Stomach (tissue), 4 donors: ENCODE data around the gene PRDM16.

Experiments
- POLR2A ChIP-seq, 4 donors: fragments of 450-650 bp; IDR thresholded peaks; one replicate each; pipeline ENCODE4 v1.6.1; 2016; ENCODE audit warnings: antibody characterized with exemption in 4 of 4, control low read depth in 2 of 4, mild to moderate bottlenecking in 1 of 4, moderate library complexity in 1 of 4
- TF ChIP-seq, protein P1 (sequence below), 7 experiments: fragments of 450-650 bp in 4 of 7; fragments of 200-600 bp in 3 of 7; sonication (generic) in 3 of 7; IDR thresholded peaks; one replicate each; pipeline ENCODE4 v1.5.1; 2016 to 2019; ENCODE audit warnings: antibody characterized with exemption in 7 of 7, control low read depth in 2 of 7, mild to moderate bottlenecking in 1 of 7

DNA sequence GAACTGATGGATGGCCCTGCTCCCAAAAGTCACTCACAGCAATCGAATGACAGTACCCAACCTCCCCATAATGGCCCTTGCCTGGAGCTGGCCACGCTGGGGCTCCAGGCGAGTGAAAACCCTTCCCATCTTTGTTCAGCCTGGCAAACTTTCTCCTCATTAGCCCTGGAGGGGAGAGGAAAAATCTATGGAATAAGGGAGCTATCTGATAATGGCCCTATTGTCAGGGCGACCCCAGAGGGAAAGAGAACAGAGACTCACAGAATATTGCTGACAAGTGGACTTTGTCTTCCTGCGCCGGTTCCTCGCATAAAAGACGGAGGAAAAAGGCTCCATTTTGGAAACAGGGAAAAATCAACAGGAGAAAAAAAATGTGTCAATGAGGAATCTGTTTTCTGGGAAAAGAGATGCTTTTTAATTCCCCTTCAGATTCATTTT lies 372.4 kb downstream of the PRDM16 start:
- TF ChIP-seq POLR2A (IDR thresholded peaks at IDR 0.05): no peak
- TF ChIP-seq, protein P1, sequence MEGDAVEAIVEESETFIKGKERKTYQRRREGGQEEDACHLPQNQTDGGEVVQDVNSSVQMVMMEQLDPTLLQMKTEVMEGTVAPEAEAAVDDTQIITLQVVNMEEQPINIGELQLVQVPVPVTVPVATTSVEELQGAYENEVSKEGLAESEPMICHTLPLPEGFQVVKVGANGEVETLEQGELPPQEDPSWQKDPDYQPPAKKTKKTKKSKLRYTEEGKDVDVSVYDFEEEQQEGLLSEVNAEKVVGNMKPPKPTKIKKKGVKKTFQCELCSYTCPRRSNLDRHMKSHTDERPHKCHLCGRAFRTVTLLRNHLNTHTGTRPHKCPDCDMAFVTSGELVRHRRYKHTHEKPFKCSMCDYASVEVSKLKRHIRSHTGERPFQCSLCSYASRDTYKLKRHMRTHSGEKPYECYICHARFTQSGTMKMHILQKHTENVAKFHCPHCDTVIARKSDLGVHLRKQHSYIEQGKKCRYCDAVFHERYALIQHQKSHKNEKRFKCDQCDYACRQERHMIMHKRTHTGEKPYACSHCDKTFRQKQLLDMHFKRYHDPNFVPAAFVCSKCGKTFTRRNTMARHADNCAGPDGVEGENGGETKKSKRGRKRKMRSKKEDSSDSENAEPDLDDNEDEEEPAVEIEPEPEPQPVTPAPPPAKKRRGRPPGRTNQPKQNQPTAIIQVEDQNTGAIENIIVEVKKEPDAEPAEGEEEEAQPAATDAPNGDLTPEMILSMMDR (IDR thresholded peaks at IDR 0.05): no peak
